NOMO-1 treated with dmso at 0.1 percent for 144 hours (cell line): ENCODE results near the gene PLPP1.
"Not testable (repeated sequence)": the region's sequence is repeated elsewhere in the genome, so short reads cannot be mapped to it uniquely, and the experiment has no call there.

Experiments
- DNase-seq: peaks from one replicate; lab custom pipeline; 2025; ENCODE audit not compliant: unreplicated experiment; lab: John Stamatoyannopoulos, UW

The PLPP1 gene

GRCh38 chr5:55547781-55548180 is 13.0 kb upstream of the PLPP1 start:
- DNase-seq = no peak

- DNase-seq = no peak
Measured at GRCh38 chr5:55546947-55547346, 12.2 kb upstream of the PLPP1 start.

GRCh38 chr5:55544341-55544740 is 9.6 kb upstream of the PLPP1 start:
- DNase-seq = no peak

- DNase-seq = no peak
Measured at GRCh38 chr5:55541056-55541635, 6.4 kb upstream of the PLPP1 start.

GRCh38 chr5:55540525-55540924 is 5.8 kb upstream of the PLPP1 start:
- no peak for DNase-seq

GRCh38 chr5:55540024-55540423 is 5.3 kb upstream of the PLPP1 start:
- DNase-seq = no peak

- no peak for DNase-seq
Measured at GRCh38 chr5:55538661-55539060, 3.9 kb upstream of the PLPP1 start.

- DNase-seq = not testable (repeated sequence)
Measured at GRCh38 chr5:55537315-55537714, 2.6 kb upstream of the PLPP1 start.

GRCh38 chr5:55535199-55535905 is 588 bp upstream of the PLPP1 start:
- no peak for DNase-seq

- no peak for DNase-seq
Measured at GRCh38 chr5:55533521-55534435, 986 bp downstream of the PLPP1 start.

GRCh38 chr5:55530669-55531068 is 4.1 kb downstream of the PLPP1 start:
- DNase-seq = no peak

- DNase-seq = no peak
Measured at GRCh38 chr5:55524816-55525215, 9.9 kb downstream of the PLPP1 start.

GRCh38 chr5:55523293-55523692 is 11.5 kb downstream of the PLPP1 start:
- no peak for DNase-seq

- DNase-seq = no peak
Measured at GRCh38 chr5:55521881-55522280, 12.9 kb downstream of the PLPP1 start.

- no peak for DNase-seq
Measured at GRCh38 chr5:55520117-55520839, 14.5 kb downstream of the PLPP1 start.

GRCh38 chr5:55518831-55519390 is 15.9 kb downstream of the PLPP1 start:
- DNase-seq = no peak

- DNase-seq = no peak
Measured at GRCh38 chr5:55517804-55518203, 17.0 kb downstream of the PLPP1 start.

GRCh38 chr5:55511010-55511409 is 23.8 kb downstream of the PLPP1 start:
- no peak for DNase-seq

- no peak for DNase-seq
Measured at GRCh38 chr5:55510523-55510880, 24.3 kb downstream of the PLPP1 start.

GRCh38 chr5:55509796-55510522 is 24.8 kb downstream of the PLPP1 start:
- no peak for DNase-seq
